Measurements from ENCODE around the gene SLC25A25.
"Not testable (repeated sequence)": the region's sequence is repeated elsewhere in the genome, so short reads cannot be mapped to it uniquely, and the experiment has no call there.

Gene SLC25A25

GRCh38 chr9:128067645-128068385 is at the start of gene SLC25A25:
Gene SLC25A25 (plus strand): TSS chr9:128068232. CDS start chr9:128068320, 88 bp downstream.
- peak; percentile 88 to 97 for DNase-seq

GRCh38 chr9:128020692-128021091 is 47.3 kb upstream of the SLC25A25 start:
- DNase-seq, result no peak

- DNase-seq, result no peak
Observed at GRCh38 chr9:128021098-128021497, 46.9 kb upstream of the SLC25A25 start.

- no peak for DNase-seq
Observed at GRCh38 chr9:128022886-128023285, 45.1 kb upstream of the SLC25A25 start.

- not testable (repeated sequence) for DNase-seq
Observed at GRCh38 chr9:128023671-128024070, 44.4 kb upstream of the SLC25A25 start.

GRCh38 chr9:128024761-128025308 is 43.2 kb upstream of the SLC25A25 start:
- no peak for DNase-seq

- no peak for DNase-seq
Observed at GRCh38 chr9:128025736-128026135, 42.3 kb upstream of the SLC25A25 start.

GRCh38 chr9:128026255-128026772 is 41.7 kb upstream of the SLC25A25 start:
- DNase-seq, result peak in 1 of 2 donors; percentile 70

GRCh38 chr9:128026773-128027541 is 41.1 kb upstream of the SLC25A25 start:
- no peak for DNase-seq

- no peak for DNase-seq
Observed at GRCh38 chr9:128027705-128028104, 40.3 kb upstream of the SLC25A25 start.

- DNase-seq, result no peak
Observed at GRCh38 chr9:128033609-128034008, 34.4 kb upstream of the SLC25A25 start.

DNA sequence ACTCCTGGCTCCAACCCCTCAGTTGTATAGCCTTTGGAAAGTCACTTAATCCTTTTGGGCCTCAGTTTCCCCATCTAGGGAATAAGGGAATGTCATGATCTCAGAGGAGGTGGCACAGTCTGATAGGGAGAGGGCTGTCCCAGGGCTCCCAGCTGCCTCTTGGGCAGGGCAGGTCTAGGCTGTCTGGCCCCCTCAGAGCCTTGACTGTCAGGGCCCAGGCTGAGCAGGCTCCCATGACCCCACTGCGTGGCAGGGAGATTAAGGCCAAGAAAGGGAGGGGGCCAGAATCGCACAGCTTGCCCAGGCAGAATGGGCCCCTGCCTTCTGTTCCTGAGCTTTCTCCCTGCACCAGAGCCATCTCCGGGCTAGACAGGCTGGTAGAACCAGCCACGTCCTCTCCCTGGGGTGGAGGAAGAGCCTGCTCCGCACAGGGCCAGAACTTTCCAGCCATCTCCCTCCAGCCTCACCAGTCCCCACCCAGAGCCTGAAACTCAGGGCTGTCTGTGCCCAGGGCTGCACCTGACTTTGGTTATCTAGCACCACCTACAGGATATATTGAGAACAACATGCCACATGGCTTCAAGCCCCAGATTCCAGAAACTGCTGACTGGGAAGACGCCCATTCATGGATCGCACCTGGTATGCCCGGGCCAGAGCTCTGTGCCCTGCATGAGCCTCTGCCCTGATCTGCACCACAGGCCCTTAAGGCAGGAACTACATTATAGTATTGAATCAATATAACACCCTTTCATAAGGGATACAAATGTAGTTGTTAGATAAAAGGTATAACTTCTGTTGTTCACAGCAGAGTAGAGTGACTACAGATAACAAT is 33.0 kb upstream of the SLC25A25 start:
- DNase-seq, result peak; percentile 5 to 77

DNA sequence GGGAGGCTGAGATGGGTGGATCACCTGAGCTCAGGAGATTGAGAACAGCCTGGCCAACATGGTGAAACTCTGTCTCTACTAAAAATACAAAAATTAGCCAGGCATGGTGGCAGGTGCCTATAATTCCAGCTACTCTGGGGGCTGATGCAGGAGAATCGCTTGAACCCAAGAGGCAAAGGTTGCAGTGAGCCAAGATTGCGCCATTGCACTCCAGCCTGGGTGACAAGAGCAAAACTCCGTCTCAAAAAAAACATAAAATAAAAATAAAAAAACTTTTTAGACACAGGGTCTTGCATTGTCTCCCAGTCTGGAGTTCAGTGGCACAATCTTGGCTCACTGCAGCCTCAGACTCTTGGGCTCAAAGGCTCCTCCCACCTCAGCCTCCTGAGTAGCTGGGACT is 31.5 kb upstream of the SLC25A25 start:
- not testable (repeated sequence) for DNase-seq

GRCh38 chr9:128040783-128041182 is 27.2 kb upstream of the SLC25A25 start:
- not testable (repeated sequence) for DNase-seq

GRCh38 chr9:128042043-128042442 is 26.0 kb upstream of the SLC25A25 start:
- no peak for DNase-seq

DNA sequence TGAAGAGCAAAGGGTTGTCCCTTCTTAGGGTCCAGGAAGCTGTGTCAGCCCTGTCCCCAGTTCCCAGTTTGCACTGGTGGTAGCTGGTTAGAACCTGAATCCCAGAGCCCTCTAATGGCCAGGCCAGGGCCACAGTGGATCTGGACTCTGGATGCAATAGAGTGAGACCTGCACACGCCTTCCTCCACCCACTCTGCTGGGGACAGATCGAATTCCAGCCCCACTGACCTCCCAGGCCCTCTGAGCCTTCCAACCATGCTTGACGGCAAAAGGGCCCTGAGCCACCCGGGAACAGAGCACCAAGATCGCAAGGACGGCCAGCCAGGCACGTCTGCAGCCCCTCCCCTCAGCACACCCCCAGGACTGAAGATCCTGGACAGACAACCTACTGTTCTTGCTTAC is 24.6 kb upstream of the SLC25A25 start:
- DNase-seq, result no peak

DNA sequence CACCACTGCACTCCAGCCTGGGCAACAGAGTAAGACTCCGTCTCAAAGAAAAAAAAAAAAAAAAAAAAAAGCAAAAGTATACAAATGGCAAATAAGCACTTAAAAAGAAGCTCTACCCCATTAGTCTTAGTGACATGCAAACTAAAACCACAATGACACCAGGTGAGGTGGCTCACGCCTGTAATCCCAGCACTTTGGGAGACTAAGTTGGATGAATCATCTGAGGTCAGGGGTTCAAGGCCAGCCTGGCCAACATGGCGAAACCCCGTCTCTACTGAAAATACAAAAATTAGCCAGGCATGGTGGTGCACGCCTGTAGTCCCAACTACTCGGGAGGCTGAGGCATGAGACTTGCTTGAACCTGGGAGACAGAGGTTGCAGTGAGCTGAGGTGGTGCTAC is 22.6 kb upstream of the SLC25A25 start:
- not testable (repeated sequence) for DNase-seq

DNA sequence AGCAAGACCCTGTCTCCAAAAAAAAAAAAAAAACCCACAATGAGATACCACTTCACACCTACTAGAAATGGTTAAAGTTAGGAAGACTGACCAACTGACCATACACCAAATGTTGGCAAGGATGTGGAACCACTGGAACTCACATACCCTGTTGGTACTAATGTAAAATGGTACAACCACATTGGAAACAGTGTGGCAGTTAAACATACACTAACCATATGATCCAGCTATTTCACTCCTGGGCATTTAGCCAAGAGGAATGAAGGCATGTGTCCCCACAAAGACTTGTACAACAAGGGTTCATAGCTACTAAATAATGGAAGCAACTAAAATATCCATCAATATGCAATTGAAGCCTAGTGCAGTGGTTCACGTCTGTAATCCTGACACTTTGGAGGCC is 22.2 kb upstream of the SLC25A25 start:
- DNase-seq, result no peak

DNA sequence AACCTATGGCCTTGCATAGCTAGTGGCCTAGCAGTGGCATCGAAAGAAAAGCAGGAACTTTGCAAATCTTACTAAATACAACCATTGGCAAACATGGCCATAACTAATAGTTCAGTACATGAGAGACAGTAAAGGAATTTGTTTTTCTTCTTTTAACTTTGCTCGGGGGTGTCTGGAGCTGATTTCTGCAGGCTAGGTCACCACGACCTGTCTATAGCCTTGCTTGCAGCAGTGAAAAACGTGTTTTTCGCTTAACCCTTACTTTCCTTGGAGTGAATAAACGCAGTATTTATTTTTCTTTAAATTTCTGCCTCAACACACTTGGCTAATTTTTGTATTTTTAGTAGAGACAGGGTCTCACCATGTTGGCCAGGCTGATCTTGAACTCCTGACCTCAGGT is 20.8 kb upstream of the SLC25A25 start:
- DNase-seq, result no peak

- DNase-seq, result no peak
Observed at GRCh38 chr9:128048663-128049062, 19.4 kb upstream of the SLC25A25 start.

- DNase-seq, result no peak
Observed at GRCh38 chr9:128049843-128050242, 18.2 kb upstream of the SLC25A25 start.

GRCh38 chr9:128051932-128052709 is 15.9 kb upstream of the SLC25A25 start:
- no peak for DNase-seq

All from bone marrow (tissue), 2 donors.